HG02852 (cell line): ENCODE measurements around the gene TNIP2.
"Not testable (repeated sequence)": the region's sequence is repeated elsewhere in the genome, so short reads cannot be mapped to it uniquely, and the experiment has no call there.

Experiments used
- ATAC-seq: cut with Tn5 transposase; IDR thresholded peaks from one replicate; pipeline ENCODE4 v1.9.1; 2021; ENCODE audit warnings: mild to moderate bottlenecking, moderate library complexity; ENCODE audit not compliant: unreplicated experiment

TNIP2 gene

GRCh38 chr4:2771264-2771663, 15.1 kb upstream of the TNIP2 start:
- ATAC-seq: no peak

DNA sequence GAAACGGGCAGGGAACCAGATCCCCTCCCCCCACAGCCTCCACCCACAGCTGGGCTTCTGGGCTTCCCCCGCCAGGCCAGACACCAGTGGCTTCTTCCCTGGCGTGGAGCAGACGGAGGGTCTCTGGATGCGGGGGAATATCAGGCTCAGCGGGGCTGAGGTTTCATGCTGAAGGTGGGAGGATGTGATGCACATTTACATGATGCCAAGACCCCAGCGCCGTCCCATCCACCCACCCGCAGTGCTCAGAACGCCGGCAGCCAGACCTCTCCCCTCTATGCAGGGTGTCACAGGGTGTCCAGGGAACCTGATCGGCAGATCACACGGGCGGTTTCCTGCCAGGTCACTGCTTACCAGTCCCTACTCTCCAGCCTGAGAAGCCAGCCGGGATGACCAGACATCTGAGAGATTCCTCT, 12.8 kb upstream of the TNIP2 start:
- ATAC-seq: no peak

GRCh38 chr4:2768124-2768523, 12.0 kb upstream of the TNIP2 start:
- ATAC-seq: no peak

GRCh38 chr4:2767705-2768074, 11.6 kb upstream of the TNIP2 start:
- ATAC-seq: no peak

- no peak for ATAC-seq
Observed at GRCh38 chr4:2767046-2767704, 11.0 kb upstream of the TNIP2 start.

- ATAC-seq: no peak
Observed at GRCh38 chr4:2765832-2766526, 9.8 kb upstream of the TNIP2 start.

GRCh38 chr4:2763511-2763967, 7.4 kb upstream of the TNIP2 start:
- ATAC-seq: no peak

- not testable (repeated sequence) for ATAC-seq
Observed at GRCh38 chr4:2762486-2763370, 6.6 kb upstream of the TNIP2 start.

DNA sequence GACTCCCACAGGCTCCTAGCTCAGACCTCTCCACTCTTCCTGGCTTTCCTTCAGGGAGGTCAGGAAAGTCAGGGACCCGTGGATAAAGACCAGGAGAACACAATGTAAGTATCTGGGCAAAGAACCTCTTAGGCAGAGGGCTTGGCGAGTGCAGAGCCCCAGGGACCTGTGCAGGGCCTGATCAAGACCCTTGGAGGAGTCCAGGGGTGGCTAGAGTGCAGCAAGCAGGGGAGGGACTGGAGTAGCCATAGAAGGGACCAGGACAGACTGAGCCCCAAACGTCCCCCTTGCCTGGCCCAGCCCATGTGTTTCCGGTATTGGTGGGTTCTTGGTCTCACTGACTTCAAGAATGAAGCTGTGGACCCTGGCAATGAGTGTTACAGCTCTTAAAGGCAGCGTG, 5.9 kb upstream of the TNIP2 start:
- ATAC-seq: no peak

- ATAC-seq: no peak
Observed at GRCh38 chr4:2761035-2761923, 5.1 kb upstream of the TNIP2 start.

GRCh38 chr4:2757426-2757825, 1.3 kb upstream of the TNIP2 start:
- ATAC-seq: no peak

- ATAC-seq: no peak
Observed at GRCh38 chr4:2756691-2757350, 685 bp upstream of the TNIP2 start.

- ATAC-seq: no peak
Observed at GRCh38 chr4:2754848-2755819, 1.0 kb downstream of the TNIP2 start.

DNA sequence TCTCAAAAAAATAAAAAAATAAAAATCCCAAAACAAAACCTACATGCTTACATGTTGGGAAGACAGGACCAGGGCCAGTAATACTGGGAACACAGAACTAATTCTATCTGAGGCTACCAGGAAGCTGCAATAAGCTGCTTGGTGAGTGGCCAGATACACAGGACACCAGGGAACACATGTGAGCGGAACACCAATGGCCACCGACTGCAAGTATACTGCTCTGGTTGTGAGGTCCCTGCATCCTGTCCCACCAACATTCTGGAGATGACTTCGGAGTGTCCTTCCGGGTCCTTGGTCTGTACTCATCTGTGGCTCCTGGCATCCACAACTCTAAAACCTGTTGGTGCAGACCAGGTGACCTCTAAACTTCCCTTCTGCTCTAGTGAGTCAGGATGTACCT, 2.7 kb downstream of the TNIP2 start:
- ATAC-seq: no peak

DNA sequence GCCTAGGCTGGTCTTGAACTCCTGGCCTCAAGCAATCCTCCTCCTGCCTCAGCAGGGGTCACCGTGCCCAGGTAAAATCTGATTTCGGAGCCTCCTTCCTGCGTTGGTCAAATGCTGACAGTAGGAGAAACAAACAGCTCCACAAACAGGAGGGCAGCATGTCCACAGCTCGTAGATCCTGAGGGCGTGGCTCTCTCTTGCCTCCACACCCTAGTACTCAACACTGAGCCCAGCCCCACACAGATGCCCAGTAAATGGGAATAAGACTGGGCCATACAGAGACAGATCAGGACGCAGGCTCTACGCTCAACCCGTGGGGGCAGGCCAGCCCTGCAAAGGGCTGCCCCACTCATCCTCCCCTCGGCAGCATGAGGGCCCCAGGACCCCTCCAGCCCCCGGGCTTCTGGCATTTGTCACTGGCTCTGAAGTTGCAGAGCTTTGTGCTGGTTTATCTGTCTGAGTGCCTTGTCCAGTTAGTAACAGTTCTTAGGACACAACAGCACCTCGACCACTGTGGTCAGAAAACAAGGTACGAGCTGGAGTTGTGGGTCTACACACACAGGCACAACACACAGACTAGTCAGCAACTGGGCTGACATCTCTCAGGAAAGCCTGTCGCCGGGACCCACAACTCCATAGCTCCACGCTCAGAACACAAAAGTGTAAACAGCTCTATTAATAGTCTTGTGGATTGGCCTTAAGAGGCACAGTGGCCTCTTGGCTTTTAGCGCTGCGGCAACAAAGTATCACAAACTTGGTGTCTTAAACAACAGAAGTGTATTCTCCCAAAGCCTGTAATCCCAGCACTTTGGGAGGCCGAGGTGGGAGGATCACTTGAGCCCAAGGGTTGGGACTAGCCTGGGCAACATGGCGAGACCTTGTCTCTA, 5.2 kb downstream of the TNIP2 start:
- no peak for ATAC-seq

- no peak for ATAC-seq
Observed at GRCh38 chr4:2746891-2747695, 9.0 kb downstream of the TNIP2 start.
